CD14-positive monocyte (primary cell): Measurements from ENCODE around the gene POP7. TPM values are rescaled to one million over a fixed set of nuclear protein-coding genes. Genes with fewer than 3 reads are reported as not detected.

Experiments used
- DNase-seq, 3 donors: peaks; one replicate each; pipeline ENCODE4 v3.0.0-alpha.2; 2011 to 2022
- H2AFZ ChIP-seq: 2 replicates; pipeline ENCODE4 v1.6.0; 2012; ENCODE audit warnings: mild to moderate bottlenecking, low read depth, low read length, inconsistent platforms; ENCODE audit not compliant: insufficient read depth, poor library complexity, severe bottlenecking
- H3K27ac ChIP-seq, 2 donors: 1 replicate in 1 of 2; 2 replicates in 1 of 2; pipeline ENCODE4 v1.5.1; 2012 to 2013; ENCODE audit warnings: low read length in 2 of 2, control low read depth in 1 of 2, inconsistent platforms in 1 of 2, low read depth in 1 of 2, mild to moderate bottlenecking in 1 of 2
- H3K27me3 ChIP-seq, 2 donors: one replicate each; pipeline versions ENCODE4 v1.6.0 to v1.6.1; 2011 to 2013; ENCODE audit warnings: low read length in 2 of 2; ENCODE audit not compliant: control insufficient read depth in 2 of 2, insufficient read depth in 2 of 2
- H3K36me3 ChIP-seq, 2 donors: replicated peaks in 1 of 2; 1 replicate in 1 of 2; 2 replicates in 1 of 2; pipeline versions ENCODE4 v1.5.1 to v1.6.1; 2012 to 2013; ENCODE audit warnings: low read length in 2 of 2, control low read depth in 1 of 2, inconsistent platforms in 1 of 2, mild to moderate bottlenecking in 1 of 2; ENCODE audit not compliant: insufficient read depth in 2 of 2, control insufficient read depth in 1 of 2
- H3K4me1 ChIP-seq, 2 donors: 1 replicate in 1 of 2; 2 replicates in 1 of 2; pipeline versions ENCODE4 v1.5.1 to v1.6.1; 2012 to 2013; ENCODE audit warnings: low read length in 2 of 2, control low read depth in 1 of 2, inconsistent platforms in 1 of 2, mild to moderate bottlenecking in 1 of 2, moderate library complexity in 1 of 2; ENCODE audit not compliant: insufficient read depth in 2 of 2, control insufficient read depth in 1 of 2
- H3K4me2 ChIP-seq: replicated peaks from 2 replicates; pipeline ENCODE3; 2012; ENCODE audit warnings: low read length, moderate library complexity, mild to moderate bottlenecking; ENCODE audit not compliant: poor library complexity, severe bottlenecking; ENCODE audit errors: extremely low read depth
- H3K4me3 ChIP-seq, 3 experiments: fragments of 200-600 bp in 1 of 3; sonication (generic) in 1 of 3; replicated peaks in 1 of 3; 1 replicate in 2 of 3; 2 replicates in 1 of 3; pipeline ENCODE4 v1.5.1; 2011 to 2013; ENCODE audit warnings: low read length in 3 of 3, mild to moderate bottlenecking in 3 of 3, control low read depth in 2 of 3, low read depth in 2 of 3, inconsistent platforms in 1 of 3, moderate library complexity in 1 of 3
- H3K79me2 ChIP-seq: 2 replicates; pipeline ENCODE4 v1.6.0; 2012; ENCODE audit warnings: mild to moderate bottlenecking, control low read depth, inconsistent platforms, low read length, moderate library complexity; ENCODE audit not compliant: insufficient read depth
- H3K9ac ChIP-seq: 2 replicates; pipeline ENCODE4 v1.6.0; 2017; ENCODE audit warnings: low read length, mild to moderate bottlenecking; ENCODE audit not compliant: insufficient read depth, poor library complexity, severe bottlenecking
- H3K9me3 ChIP-seq, 2 donors: replicated peaks in 1 of 2; 1 replicate in 1 of 2; 2 replicates in 1 of 2; pipeline versions ENCODE4 v1.5.1 to v1.6.1; 2012 to 2013; ENCODE audit warnings: low read length in 2 of 2, control low read depth in 1 of 2; ENCODE audit not compliant: control insufficient read depth in 1 of 2, insufficient read depth in 1 of 2
- H4K20me1 ChIP-seq: 2 replicates; pipeline ENCODE4 v1.6.0; 2012; ENCODE audit warnings: mild to moderate bottlenecking, low read length, control low read depth, moderate library complexity; ENCODE audit not compliant: insufficient read depth
- H3K27ac Mint-ChIP-seq, 7 donors: one replicate each; pipeline ENCODE4 v1.8.0; 2020; ENCODE audit warnings: mild to moderate bottlenecking in 7 of 7, mixed read lengths in 7 of 7, moderate library complexity in 6 of 7, inconsistent platforms in 2 of 7
- H3K27me3 Mint-ChIP-seq, 3 donors: one replicate each; pipeline ENCODE4 v1.8.0; 2021 to 2022; ENCODE audit warnings: low read depth in 3 of 3, mild to moderate bottlenecking in 3 of 3, mixed read lengths in 3 of 3, moderate library complexity in 3 of 3, inconsistent platforms in 1 of 3
- H3K36me3 Mint-ChIP-seq, 2 donors: one replicate each; pipeline ENCODE4 v1.8.0; 2020; ENCODE audit warnings: mixed read lengths in 2 of 2, inconsistent platforms in 1 of 2, mild to moderate bottlenecking in 1 of 2
- H3K4me1 Mint-ChIP-seq: one replicate; pipeline ENCODE4 v1.8.0; 2020; ENCODE audit warnings: mild to moderate bottlenecking, mixed read lengths
- H3K4me3 Mint-ChIP-seq, 2 donors: one replicate each; pipeline ENCODE4 v1.8.0; 2020; ENCODE audit warnings: mild to moderate bottlenecking in 2 of 2, mixed read lengths in 2 of 2, moderate library complexity in 1 of 2
- H3K9me3 Mint-ChIP-seq, 7 donors: one replicate each; pipeline ENCODE4 v1.8.0; 2020 to 2022; ENCODE audit warnings: mixed read lengths in 7 of 7, mild to moderate bottlenecking in 6 of 7, moderate library complexity in 6 of 7, inconsistent platforms in 2 of 7
- WGBS: methylation state at CpG from one replicate; pipeline ENCODE4 v1.1.5; 2013; ENCODE audit warnings: missing lambda C conversion rate; ENCODE audit not compliant: insufficient coverage; 5-methylcytosine and 5-hydroxymethylcytosine counted together
- intact Hi-C, 2 donors: fragments of 100-400 bp; cut with micrococcal nuclease; formaldehyde crosslinking; loops; one replicate each; pipeline versions ENCODE4 v1.15.0 to v1.15.1; 2023
- polyA plus RNA-seq, 3 donors: library from polyadenylated mRNA; depleted of rRNA in 1 of 3; unstranded in 2 of 3; stranded (reverse) in 1 of 3; fragments of 300-500 nt in 2 of 3; fragments of >200 nt in 1 of 3; fragmentation: Illumina TruSeq in 2 of 3; gene quantifications; 1 replicate in 2 of 3; 2 replicates in 1 of 3; pipeline ENCODE4 v1.2.3, GENCODE V29; 2012 to 2021
- TF ChIP-seq, protein P1 (sequence below): fragments of 200-600 bp; IDR thresholded peaks from one replicate; pipeline ENCODE4 v1.8.0; 2022; ENCODE audit warnings: antibody characterized with exemption, mild to moderate bottlenecking

Gene POP7
- polyA plus RNA-seq, 3 donors: 11.1 to 48.5 (median 41.6) TPM

DNA sequence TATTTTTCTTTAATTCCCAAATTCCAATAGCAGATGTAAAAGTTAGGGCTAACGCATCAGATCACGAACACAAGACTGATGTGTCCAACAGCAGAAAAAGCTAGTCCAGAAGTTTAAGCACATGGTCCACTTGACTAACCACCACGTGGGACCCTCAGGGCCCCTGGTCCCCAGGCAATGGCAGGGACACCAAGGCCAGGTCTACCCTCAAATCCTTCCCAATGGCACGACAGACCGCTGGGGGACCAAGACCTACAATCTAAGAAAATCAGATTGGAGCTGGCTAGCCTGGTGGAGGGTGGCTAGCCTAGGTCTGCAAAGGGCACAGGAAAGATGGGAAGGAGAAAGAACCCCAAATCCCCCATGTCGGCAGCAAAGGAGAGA is 13.4 kb upstream of the POP7 start:
- no peak for DNase-seq
- H3K36me3 Mint-ChIP-seq: peaks cover 16 to 22% of the 10 kb centered on the region in 2 donors
- Histone ChIP-seq H3K27me3 (peaks cover 0 to 20% of the 10 kb centered on the region in 2 donors), H3K9ac (no peak overlapping the region), H3K9me3 (no peaks in the 10 kb centered on the region), H3K79me2 (peaks cover 61% of the 10 kb centered on the region), H3K27ac (no peak overlapping the region), H2AFZ (no peak overlapping the region), H3K4me2 (peak overlapping the region; percentile 89), H3K4me1 (peaks cover 28 to 35% of the 10 kb centered on the region in 2 donors), H3K4me3 (peak overlapping the region in 2 of 3 experiments; percentile 62 to 79), H3K36me3 (peaks cover 13 to 26% of the 10 kb centered on the region in 2 donors), H4K20me1 (peaks cover 60% of the 10 kb centered on the region)
- TF ChIP-seq, protein P1, sequence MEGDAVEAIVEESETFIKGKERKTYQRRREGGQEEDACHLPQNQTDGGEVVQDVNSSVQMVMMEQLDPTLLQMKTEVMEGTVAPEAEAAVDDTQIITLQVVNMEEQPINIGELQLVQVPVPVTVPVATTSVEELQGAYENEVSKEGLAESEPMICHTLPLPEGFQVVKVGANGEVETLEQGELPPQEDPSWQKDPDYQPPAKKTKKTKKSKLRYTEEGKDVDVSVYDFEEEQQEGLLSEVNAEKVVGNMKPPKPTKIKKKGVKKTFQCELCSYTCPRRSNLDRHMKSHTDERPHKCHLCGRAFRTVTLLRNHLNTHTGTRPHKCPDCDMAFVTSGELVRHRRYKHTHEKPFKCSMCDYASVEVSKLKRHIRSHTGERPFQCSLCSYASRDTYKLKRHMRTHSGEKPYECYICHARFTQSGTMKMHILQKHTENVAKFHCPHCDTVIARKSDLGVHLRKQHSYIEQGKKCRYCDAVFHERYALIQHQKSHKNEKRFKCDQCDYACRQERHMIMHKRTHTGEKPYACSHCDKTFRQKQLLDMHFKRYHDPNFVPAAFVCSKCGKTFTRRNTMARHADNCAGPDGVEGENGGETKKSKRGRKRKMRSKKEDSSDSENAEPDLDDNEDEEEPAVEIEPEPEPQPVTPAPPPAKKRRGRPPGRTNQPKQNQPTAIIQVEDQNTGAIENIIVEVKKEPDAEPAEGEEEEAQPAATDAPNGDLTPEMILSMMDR: no peak
- no peaks in the 10 kb centered on the region for H3K9me3 Mint-ChIP-seq
- intact Hi-C loops: no loop called here
- peak overlapping the region; percentile 94 to 98 for H3K4me3 Mint-ChIP-seq
- WGBS: 78% methylated on average over 3 of the region's 6 CpGs
- peaks cover 15 to 23% (median 18%) of the 10 kb centered on the region in 3 donors for H3K27me3 Mint-ChIP-seq
- peaks cover 23% of the 10 kb centered on the region for H3K4me1 Mint-ChIP-seq
- peak overlapping the region in 1 of 7 donors; percentile 78 for H3K27ac Mint-ChIP-seq

DNA sequence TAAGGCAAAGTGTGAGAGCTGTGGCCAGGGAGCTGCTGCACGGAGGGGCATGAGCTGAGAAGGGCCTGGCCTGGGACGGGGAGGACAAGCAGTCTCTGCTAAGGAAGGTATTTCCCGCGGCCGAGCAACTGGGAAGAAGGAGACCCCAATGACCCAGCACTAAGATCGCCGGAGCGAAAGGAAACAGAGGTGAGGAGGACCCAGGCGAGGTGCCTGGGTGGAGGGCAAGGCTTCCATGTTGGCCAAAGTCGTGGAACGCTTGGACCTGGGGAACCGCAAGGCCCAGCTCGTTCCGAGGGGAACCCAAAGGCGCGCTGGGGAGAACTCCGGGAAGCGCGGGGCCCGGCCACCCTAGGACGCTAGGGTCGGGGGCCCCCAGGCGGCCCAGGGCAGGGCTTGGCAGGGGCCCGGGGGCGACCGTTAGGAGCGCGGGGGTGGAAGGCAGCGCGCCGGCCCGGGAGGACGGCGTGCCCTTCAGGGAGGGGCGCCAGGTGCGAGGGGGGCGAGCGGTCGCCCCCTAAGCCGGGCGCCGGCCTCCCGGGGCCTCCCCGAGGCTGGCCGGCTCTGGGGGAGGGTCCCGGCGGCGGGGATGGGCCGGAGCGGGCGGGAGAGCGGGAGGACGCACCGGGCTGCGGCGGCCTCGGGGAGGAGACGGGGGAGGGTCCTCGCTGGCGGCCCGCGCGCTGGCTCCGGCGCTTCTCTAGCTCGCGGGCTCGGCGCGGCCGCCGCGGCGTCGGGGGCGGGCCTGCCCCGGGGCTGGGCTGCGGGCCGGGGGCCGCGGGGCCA is 12.4 kb upstream of the POP7 start:
- Mint-ChIP-seq H3K27me3 (peaks cover 20 to 30% (median 21%) of the 10 kb centered on the region in 3 donors), H3K36me3 (peaks cover 9 to 13% of the 10 kb centered on the region in 2 donors), H3K4me3 (peak overlapping the region; percentile 94 to 98), H3K9me3 (no peaks in the 10 kb centered on the region), H3K4me1 (peaks cover 23% of the 10 kb centered on the region), H3K27ac (peak overlapping the region; percentile 46 to 89 (median 80))
- H3K4me3 ChIP-seq: peak overlapping the region; percentile 62 to 88 (median 79)
- H3K27me3 ChIP-seq: peaks cover 0 to 20% of the 10 kb centered on the region in 2 donors
- peak overlapping the region; percentile 68 for H2AFZ ChIP-seq
- peaks cover 28 to 35% of the 10 kb centered on the region in 2 donors for H3K4me1 ChIP-seq
- H3K79me2 ChIP-seq: peaks cover 53% of the 10 kb centered on the region
- H3K9ac ChIP-seq: peak overlapping the region; percentile 81
- H3K27ac ChIP-seq: peak overlapping the region in 1 of 2 donors; percentile 49
- under 1% methylated on average over 81 of the region's 81 CpGs for WGBS
- peaks cover 9 to 17% of the 10 kb centered on the region in 2 donors for H3K36me3 ChIP-seq
- TF ChIP-seq, protein P1: no peak
- H3K4me2 ChIP-seq: peak overlapping the region; percentile 89
- H4K20me1 ChIP-seq: peaks cover 50% of the 10 kb centered on the region
- intact Hi-C loops: no loop called here
- no peaks in the 10 kb centered on the region for H3K9me3 ChIP-seq
- peak in 1 of 3 donors; percentile 13 for DNase-seq
